ENCODE measurements around the gene CNPY4. TPM values are rescaled to one million over a fixed set of nuclear protein-coding genes. Genes with fewer than 3 reads are reported as not detected.

Gene CNPY4
- total RNA-seq, 1 experiment from 2014 or later = 10.4 TPM

- no peak overlapping the region for H2BK20ac ChIP-seq (ENCODE audit: low read depth, low read length, poor library complexity, severe bottlenecking)
- H3K9me3 Mint-ChIP-seq = peaks cover 76 to 78% of the 10 kb centered on the region in 2 experiments
- WGBS (ENCODE audit: extremely low coverage, insufficient read length, low lambda C conversion rate) = no CpG with 5 or more reads among the region's 10 CpGs
- H3K4me3 Mint-ChIP-seq = no peak overlapping the region
- no peak overlapping the region for H2BK120ac ChIP-seq (ENCODE audit: low read depth, low read length, poor library complexity, severe bottlenecking)
- no peaks in the 10 kb centered on the region for H3K23me2 ChIP-seq (ENCODE audit: insufficient read length, low read depth, low read length, poor library complexity, severe bottlenecking)
- no peak overlapping the region for H3K4me2 ChIP-seq (ENCODE audit: insufficient read depth, insufficient read length, low read length)
- TF ChIP-seq CTCF (conservative IDR thresholded peaks at IDR 0.05) = no peak
- H3K9ac ChIP-seq (ENCODE audit: extremely low read depth, insufficient read length, low read length) = no peak overlapping the region
- H2BK12ac ChIP-seq (ENCODE audit: insufficient read length, low read depth, low read length) = no peak overlapping the region
- H3K9me3 ChIP-seq (ENCODE audit: control insufficient read depth, low read depth, low read length) = peaks cover 60% of the 10 kb centered on the region
- H4K8ac ChIP-seq (replicated peaks; ENCODE audit: insufficient read length, low read depth, low read length) = no peak overlapping the region
- H2AFZ ChIP-seq (ENCODE audit: low read length) = no peak overlapping the region
- no peaks in the 10 kb centered on the region for H3K4me1 Mint-ChIP-seq
- H3K4ac ChIP-seq (ENCODE audit: low read depth, low read length) = no peak overlapping the region
- H2AK5ac ChIP-seq (ENCODE audit: insufficient read length, low read length) = no peak overlapping the region
- no peak for DNase-seq
- no peak overlapping the region for H3K56ac ChIP-seq (ENCODE audit: insufficient read length, low read depth, low read length)
- no peak overlapping the region for H3K14ac ChIP-seq (ENCODE audit: insufficient read depth, low read length)
- no peak overlapping the region for H3K23ac ChIP-seq (ENCODE audit: insufficient read length, low read depth, low read length)
- H4K5ac ChIP-seq (ENCODE audit: insufficient read length, low read depth, low read length) = no peak overlapping the region
- H3K79me1 ChIP-seq (ENCODE audit: insufficient read depth, low read depth, low read length, poor library complexity, severe bottlenecking) = no peaks in the 10 kb centered on the region
- peaks cover 83 to 98% (median 90%) of the 10 kb centered on the region in 3 experiments for H3K36me3 Mint-ChIP-seq (ENCODE audit: insufficient read depth in 1 of 3, low read depth in 3 of 3)
- peaks cover 3% of the 10 kb centered on the region for H3K79me2 ChIP-seq (ENCODE audit: insufficient read depth, low read length)
- no peak overlapping the region for H3K18ac ChIP-seq (ENCODE audit: insufficient read length, low read depth, low read length)
- H2BK15ac ChIP-seq (ENCODE audit: low read depth, low read length) = no peak overlapping the region
- no peak overlapping the region for H3K27ac ChIP-seq (ENCODE audit: insufficient read length, low read depth, low read length)
- H4K20me1 ChIP-seq (ENCODE audit: control insufficient read depth, insufficient read depth, insufficient read length) = no peaks in the 10 kb centered on the region
- H3K4me1 ChIP-seq (ENCODE audit: insufficient read depth, low read length) = no peaks in the 10 kb centered on the region
- H3K27ac Mint-ChIP-seq = no peak overlapping the region
- H3K27me3 ChIP-seq (ENCODE audit: insufficient read depth, low read length) = no peaks in the 10 kb centered on the region
- no peak overlapping the region for H4K91ac ChIP-seq (ENCODE audit: insufficient read length, low read depth, low read length)
- H3K27me3 Mint-ChIP-seq (ENCODE audit: low read depth) = peaks cover 5% of the 10 kb centered on the region; the same call in 1 of the 2 replicates
- H2BK5ac ChIP-seq (ENCODE audit: insufficient read length, low read length) = no peak overlapping the region
- H3T11ph ChIP-seq (ENCODE audit: low read length) = no peak overlapping the region
Observed at GRCh38 chr7:100072462-100072861, 47.0 kb upstream of the CNPY4 start.

All from H9 (cell line).